Sigmoid colon (tissue), 4 donors: ENCODE data around the gene GYS1.

ENCODE experiments used
- CTCF ChIP-seq, 4 experiments: fragments of 450-650 bp in 3 of 4; fragments of 200-600 bp in 1 of 4; IDR thresholded peaks; one replicate each; pipeline ENCODE4 v1.5.1; 2016 to 2019; ENCODE audit warnings: antibody characterized with exemption in 4 of 4, mild to moderate bottlenecking in 3 of 4, moderate library complexity in 2 of 4
- EP300 ChIP-seq, 4 donors: sonication (generic); formaldehyde crosslinking; IDR thresholded peaks; one replicate each; pipeline ENCODE4 v1.6.1; 2017; ENCODE audit warnings: antibody characterized with exemption in 4 of 4
- POLR2A ChIP-seq, 2 donors: fragments of 450-650 bp; IDR thresholded peaks; one replicate each; pipeline ENCODE4 v1.6.1; 2016; ENCODE audit warnings: antibody characterized with exemption in 2 of 2, mild to moderate bottlenecking in 2 of 2, moderate library complexity in 2 of 2

- no peak for TF ChIP-seq CTCF (IDR thresholded peaks at IDR 0.05)
- no peak for TF ChIP-seq POLR2A (IDR thresholded peaks at IDR 0.05)
- no peak for TF ChIP-seq EP300 (IDR thresholded peaks at IDR 0.05)
Measured at GRCh38 chr19:48982280-48982679, 10.8 kb downstream of the GYS1 start.
